Cerebellar cortex (tissue), 1 donor: ENCODE results near the gene DNAJC25.
A peak's percentile ranks its signal among the peaks of the same experiment; 100 is the strongest.
"Not testable (repeated sequence)": the region's sequence is repeated elsewhere in the genome, so short reads cannot be mapped to it uniquely, and the experiment has no call there.

Experiments used
- DNase-seq: peaks from one replicate; pipeline ENCODE4 v3.0.0-alpha.2; 2015; ENCODE audit warnings: low spot score

The DNAJC25 gene

DNA sequence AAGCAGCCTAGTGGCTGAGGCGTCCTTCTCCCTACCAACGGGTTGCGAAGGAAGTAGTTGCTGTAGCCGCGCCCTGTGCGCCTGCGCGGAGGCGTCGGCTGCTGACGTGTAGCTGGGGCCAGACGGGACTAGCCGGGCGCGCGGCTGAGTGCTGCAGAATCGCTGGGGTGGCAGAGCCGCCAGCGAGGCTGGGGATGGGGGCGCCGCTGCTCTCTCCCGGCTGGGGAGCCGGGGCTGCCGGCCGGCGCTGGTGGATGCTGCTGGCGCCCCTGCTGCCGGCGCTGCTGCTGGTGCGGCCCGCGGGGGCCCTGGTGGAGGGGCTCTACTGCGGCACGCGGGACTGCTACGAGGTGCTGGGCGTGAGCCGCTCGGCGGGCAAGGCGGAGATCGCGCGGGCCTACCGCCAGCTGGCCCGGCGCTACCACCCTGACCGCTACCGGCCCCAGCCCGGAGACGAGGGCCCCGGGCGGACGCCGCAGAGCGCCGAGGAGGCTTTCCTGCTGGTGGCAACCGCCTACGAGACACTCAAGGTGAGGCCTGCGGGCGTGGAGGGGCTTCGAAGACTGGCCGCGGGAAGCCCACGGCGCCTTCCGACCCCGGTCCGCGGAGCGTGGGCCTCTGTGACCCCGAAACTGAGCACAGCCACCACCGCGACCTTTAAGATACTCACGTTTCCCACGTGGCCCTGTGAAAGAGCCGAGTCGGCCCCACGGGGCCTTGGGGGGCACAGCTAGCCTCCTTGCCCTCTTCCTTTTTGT is at the start of gene DNAJC25:
TSS of gene DNAJC25 (plus strand) at position 121 of the 758 bp plus-strand sequence. CDS start at position 195, 74 bp downstream.
- peak; percentile 99 for DNase-seq

- no peak for DNase-seq
Measured at GRCh38 chr9:111582888-111583287, 48.2 kb upstream of the DNAJC25 start.

DNA sequence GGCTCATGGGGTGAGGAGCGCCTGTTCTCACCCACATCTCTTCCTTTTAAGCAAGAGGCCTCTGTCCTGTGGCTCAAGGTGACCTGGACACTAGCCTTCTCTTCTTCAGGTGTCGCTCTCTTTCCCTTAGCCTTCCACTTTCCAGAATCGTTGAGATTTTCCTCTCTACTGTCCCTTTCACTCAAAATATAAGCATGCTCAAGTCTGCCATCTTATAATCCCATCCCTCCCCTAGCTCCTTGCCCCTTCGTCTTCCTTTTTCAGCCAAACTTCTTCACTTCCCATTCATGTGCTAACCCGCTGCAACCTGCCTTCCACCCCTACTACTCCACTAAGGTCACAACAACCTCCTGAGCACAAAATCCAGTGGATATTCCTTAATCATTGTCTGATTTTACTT is 44.8 kb upstream of the DNAJC25 start:
- no peak for DNase-seq

DNA sequence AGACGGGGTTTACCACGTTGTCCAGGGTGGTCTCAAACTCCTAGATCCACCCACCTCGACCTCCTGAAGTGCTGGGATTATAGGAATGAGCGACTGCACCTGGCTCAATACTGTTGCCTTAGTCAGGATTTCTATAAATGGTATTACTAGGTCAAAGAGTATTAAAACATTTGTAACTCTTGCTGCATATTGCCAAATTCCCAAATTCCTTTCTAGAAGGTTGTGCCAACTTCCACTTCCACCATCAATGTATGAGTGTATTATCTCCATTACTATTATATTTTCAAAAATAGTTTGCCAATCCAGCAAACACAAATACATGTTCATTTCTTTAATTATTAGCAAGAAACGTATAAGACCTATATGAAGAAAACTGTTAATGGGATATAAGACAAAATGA is 42.3 kb upstream of the DNAJC25 start:
- no peak for DNase-seq

DNA sequence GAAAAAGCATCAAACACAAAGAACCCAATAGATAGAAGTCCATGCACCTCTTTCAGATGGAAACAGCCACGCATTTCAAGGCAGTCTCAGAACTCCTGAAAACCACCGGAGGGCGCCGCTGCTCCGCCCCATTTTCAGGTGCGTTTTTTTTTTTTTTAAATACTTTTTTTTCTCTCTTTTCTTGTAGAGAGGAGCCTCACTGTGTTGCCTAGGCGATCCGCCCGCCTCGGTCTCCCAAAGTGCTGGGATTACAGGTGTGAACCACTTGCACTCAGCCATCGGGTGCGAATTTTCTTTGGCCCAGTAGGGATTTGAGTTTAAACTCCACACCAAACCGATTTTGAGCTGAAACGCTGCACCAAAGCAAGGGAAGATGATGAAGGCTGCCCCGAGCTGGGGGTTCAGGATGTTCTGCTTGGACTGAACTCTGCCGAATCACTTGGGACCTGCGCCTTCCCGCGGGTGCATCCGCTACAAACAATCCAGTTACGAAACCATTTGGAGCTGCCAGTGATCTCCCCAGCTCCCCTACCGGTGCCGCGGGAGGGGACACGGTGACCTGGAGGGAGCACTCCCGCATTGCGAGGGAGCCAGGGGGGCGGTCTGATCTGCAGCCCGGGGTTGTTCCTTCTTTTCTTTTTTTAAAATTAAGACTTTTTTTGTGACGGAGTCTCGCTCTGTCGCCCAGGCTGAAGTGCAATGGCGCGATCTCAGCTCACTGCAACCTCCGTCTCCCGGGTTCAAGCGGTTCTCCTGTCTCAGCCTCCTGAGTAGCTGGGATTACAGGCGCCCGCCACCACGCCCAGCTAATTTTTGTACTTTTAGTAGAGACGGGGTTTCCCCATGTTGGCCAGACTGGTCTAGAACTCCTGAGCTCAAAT is 33.0 kb upstream of the DNAJC25 start:
- DNase-seq, result peak; percentile 82

DNA sequence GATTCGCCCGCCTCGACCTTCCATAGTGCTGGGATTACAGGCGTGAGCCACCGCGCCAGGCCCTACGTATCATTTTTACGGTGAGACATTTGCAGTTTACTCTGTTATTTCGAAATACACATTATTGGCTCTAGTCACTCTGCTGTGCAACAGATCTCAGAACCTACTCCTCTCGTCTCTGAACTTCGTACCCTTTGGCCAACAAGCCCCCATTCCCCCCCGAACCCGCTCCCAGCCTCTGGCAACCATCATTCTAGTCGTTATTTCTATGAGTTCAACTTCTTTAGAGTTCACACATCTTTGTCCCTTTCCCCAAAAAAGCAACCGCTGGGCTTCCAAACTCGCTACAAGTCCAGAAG is 32.4 kb upstream of the DNAJC25 start:
- peak; percentile 13 for DNase-seq

GRCh38 chr9:111599092-111599954 is 31.8 kb upstream of the DNAJC25 start, which contains the start of gene PTGR1:
Gene PTGR1, minus strand, starts transcription at chr9:111599647. Its CDS starts 2,225 bp downstream, at chr9:111597422.
- peak; percentile 73 for DNase-seq

- peak; percentile 14 for DNase-seq
Measured at GRCh38 chr9:111599955-111600343, 31.2 kb upstream of the DNAJC25 start.

DNA sequence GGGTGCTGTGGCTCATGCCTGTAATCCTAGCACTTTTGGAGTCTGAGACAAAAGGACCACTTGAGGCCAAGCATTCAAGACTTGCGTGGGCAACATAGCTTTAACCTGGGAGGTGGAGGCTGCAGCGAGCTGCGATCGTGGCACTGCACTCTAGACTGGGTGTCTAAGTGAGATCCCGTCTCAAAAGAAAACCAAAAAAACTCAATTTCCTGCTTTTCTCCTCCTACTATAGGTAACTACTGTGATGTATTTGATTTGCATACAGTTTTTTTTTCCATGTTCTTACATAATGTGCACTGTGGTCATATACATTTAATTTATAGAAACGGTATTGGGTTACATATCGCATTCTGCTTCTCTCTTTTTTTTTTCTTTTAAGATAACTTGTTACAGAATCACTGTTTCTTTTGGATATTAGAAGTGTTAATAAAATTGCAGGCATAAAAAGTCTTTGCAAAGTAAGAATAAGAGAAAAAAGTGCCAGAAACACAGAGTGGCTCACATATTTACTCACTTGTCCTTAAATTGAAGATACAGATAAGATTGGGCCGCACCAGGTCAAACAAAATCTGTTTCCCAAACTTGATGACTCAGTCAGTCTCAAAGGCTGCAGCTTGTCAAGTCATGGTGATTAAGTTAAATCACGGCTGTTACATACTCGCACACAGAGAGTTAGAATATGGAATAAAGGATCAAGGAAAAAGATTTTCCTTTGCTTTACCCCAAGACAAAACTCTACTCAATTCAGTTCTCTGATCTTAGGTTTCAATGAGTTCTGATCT is 29.7 kb upstream of the DNAJC25 start:
- DNase-seq, result no peak

DNA sequence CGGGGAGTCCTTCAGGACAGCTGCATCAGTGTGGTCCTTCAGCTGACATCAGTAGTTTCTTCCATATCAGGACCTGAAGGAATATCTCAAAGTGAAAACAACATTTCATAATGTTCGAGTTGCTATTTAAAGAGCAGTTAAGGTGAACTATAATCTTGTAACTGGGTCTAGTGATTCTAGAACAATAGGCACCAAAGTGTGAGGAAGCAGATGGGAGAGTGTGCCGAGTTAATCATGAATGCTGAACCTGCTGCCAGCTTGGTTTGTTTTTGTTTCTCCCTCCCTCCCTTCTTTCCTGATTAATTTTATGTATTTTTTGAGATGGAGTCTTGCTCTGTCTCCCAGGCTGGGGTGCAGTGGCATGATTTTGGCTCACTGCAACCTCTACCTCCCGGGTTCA is 28.1 kb upstream of the DNAJC25 start:
- DNase-seq, result no peak

DNA sequence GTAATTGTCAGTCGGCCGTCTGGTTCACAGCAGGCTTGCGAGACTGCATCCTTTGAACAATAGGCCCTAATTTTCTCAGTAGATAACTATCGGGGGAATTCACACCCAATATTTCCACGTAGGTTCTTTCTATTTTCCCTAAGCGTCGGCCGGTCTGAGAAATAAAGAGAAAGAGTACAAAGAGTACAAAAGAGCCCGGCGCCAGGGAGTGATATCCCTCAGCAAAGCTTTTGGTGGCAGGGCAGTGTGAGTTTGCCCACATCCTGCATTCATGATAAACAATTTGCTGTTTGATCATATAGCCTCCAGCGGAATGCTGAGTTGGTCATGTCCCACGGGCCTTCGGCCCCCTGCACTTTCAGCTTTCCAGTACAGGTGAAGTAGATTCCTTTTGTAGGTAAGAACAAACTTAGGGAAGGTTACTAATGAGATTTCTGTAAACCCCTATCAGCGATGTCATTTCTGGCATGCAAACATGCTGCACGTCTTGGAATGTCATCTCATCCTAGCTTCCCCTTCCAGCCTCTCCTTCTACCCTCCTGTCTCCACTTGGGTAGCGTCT is 27.0 kb upstream of the DNAJC25 start:
- DNase-seq, result no peak

DNA sequence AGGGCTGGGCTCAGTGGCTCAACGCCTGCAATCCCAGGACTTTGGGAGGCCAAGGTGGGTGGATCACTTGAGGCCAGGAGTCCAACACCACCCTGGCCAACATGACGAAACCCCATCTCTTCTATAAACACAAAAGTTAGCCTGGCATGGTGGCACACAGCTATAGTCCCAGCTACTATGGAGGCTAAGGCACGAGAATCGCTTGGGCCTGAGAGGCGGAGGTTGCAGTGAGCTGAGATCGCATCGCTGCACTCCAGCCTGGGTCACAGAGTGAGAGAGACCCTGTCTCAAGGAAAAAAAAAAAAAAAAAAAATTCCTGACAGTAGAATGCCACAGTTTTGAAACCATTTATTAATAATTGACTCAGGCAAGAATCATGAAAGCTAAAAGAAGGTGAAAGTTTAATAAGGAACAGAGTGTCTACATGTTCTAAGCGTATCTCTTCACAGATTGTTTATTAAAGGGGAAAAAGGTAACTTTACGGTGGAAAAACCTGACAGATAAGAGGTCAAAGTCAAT is 26.0 kb upstream of the DNAJC25 start:
- no peak for DNase-seq

GRCh38 chr9:111610149-111610548 is 21.0 kb upstream of the DNAJC25 start:
- DNase-seq, result no peak

DNA sequence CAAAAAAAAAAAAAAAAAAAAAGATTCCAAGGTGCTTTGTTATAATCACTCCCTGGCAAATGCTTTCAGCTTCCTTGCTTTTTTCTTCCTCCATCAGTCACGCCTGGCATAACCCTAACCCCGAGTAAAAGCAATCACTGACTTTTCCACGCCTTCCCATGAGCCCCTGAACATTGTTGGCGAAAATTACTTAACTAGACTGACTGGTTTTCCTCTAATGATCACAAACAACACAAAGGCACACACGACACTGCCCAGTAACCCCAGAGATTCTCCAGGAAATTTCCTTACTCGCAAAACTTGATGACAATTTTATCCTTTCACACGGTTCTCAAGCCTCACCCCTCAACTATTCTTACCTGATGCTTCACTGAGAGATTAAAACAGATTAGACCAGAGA is 20.3 kb upstream of the DNAJC25 start:
- DNase-seq, result no peak

DNA sequence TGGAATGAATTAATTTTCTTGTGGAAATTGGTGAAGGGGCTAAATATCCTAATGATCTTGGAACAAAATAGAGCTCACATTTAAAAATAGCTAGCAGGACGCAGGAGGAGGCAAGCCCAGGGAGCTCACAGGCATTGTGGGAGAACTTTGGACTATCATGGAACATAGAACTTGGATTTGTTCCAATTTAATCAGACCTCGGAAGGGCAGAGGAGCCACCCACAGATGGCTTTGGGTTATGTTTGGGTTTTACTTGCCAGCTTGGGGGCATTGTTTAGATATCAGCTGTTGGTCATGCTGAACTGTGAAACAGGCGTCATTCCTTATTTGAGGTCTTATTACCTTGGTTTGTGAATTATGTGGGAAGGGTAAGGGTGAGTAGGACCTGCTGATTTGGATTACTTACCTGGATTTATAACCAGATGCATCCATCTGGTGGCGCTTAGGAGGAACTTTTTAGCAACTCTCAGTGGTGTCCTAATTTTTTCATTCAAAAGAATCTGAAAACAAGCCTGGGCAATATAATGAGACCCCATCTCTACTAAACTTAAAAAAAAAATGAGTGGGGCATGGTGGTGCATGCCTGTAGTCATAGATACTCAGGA is 17.6 kb upstream of the DNAJC25 start:
- no peak for DNase-seq

DNA sequence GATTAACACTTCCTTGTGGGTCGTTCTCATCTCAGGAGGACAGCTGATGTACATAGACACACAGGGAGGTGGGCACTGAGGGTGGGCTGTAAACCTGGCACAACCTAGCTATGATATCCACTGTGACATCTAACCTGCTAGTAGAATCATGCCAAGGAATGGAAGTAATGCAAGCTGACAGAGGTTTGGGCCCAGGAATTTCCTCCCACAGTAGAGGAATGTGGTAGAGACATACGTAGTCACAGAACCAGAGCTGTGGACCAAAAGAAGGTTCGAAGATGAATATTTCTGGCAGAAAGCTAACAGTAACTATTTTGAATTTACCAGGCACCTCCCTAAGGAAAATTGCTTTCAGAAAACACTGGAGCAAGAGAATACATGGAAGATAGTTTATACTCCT is 15.2 kb upstream of the DNAJC25 start:
- no peak for DNase-seq

DNA sequence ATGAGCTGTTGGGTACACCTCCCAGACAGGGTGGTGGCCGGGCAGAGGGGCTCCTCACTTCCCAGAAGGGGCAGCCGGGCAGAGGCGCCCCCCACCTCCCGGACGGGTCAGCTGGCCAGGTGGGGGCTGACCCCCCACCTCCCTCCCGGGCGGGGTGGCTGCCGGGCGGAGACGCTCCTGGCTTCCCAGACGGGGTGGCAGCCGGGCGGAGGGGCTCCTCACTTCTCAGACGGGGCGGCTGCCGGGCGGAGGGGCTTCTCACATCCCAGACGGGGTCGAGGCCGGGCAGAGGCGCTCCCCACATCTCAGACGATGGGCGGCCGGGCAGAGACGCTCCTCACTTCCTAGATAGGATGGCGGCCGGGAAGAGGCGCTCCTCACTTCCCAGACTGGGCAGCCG is 13.8 kb upstream of the DNAJC25 start:
- not testable (repeated sequence) for DNase-seq

- DNase-seq, result no peak
Measured at GRCh38 chr9:111621895-111622480, 9.1 kb upstream of the DNAJC25 start.

GRCh38 chr9:111622626-111623025 is 8.5 kb upstream of the DNAJC25 start:
- DNase-seq, result no peak
